Urothelium cell line (cell line): Measurements from ENCODE around the gene NUMA1.

Experiments
- DNase-seq: peaks from one replicate; pipeline ENCODE4 v3.0.0; 2011; ENCODE audit warnings: low spot score, mixed read lengths
- FAIRE-seq: peaks from 2 replicates; lab custom pipeline; 2011; peaks lifted over from hg19 to GRCh38; lab: Jason Lieb, UNC

NUMA1 gene

DNA sequence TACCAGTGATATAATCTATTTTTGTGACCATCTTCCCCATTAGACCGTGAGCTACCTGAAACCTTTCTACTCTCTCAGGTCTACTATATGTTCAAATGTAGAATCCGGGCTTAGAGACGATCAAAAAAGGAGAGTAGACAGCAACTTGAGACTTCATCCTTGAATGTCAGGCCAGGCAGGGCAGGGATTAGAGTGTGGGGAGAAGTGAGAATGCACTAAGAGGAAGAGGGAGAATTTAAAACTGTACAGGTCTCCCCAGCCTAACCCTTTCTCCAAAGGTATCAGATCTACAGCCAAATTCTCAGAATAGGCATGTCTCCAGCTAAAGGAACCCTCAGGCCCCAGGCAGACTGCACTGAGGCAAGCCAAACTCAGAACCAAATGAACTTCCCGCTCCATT lies 21.8 kb upstream of the NUMA1 start:
- DNase-seq, result no peak
- FAIRE-seq, result no peak

DNA sequence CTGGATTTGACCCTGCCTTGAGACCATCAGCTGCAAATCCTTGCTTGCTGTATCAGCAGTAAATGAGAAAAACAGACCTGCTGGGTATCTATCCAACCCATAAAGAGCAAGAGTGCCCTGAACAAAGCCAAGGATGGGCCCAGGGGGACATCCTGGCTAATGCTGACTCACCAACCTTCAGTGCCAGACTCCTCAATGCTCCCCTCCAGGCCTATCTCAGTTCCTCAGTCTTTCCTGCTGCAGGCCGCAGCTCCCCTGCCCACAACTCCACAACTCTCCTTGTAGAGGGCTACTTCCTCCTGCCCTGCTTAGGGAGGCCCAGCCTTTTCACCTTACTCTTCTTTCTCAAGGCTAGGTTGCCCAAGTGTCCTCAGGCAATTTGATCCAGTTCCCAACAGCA lies 20.1 kb upstream of the NUMA1 start:
- DNase-seq (no peak), FAIRE-seq (no peak)

- no peak for DNase-seq
- no peak for FAIRE-seq
Observed at GRCh38 chr11:72100009-72100408, 19.7 kb upstream of the NUMA1 start.

DNA sequence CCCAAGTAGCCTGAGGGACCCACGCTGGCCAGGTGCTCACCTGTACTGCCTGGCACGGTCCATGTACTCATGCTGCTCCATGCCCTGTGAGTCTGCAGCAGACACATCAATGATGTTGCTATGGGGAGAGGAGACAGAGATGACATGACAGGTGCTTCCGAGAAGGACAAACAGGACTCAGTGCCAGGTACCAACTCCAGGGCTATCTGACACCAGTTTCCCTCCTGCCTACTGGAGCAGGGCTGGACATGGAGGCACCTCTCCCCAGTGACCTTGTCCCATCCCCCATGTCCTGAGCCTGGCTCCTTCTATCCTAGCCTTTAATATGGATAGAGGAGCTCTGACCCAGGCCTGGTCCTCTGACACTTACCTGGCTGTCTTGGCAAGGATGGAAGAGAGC lies 18.4 kb upstream of the NUMA1 start:
- DNase-seq (no peak), FAIRE-seq (no peak)

- peak; percentile 67 for FAIRE-seq
- peak; percentile 62 for DNase-seq
Observed at GRCh38 chr11:72091292-72091691, 10.9 kb upstream of the NUMA1 start.

- FAIRE-seq, result no peak
- DNase-seq, result no peak
Observed at GRCh38 chr11:72088076-72088808, 7.9 kb upstream of the NUMA1 start.

DNA sequence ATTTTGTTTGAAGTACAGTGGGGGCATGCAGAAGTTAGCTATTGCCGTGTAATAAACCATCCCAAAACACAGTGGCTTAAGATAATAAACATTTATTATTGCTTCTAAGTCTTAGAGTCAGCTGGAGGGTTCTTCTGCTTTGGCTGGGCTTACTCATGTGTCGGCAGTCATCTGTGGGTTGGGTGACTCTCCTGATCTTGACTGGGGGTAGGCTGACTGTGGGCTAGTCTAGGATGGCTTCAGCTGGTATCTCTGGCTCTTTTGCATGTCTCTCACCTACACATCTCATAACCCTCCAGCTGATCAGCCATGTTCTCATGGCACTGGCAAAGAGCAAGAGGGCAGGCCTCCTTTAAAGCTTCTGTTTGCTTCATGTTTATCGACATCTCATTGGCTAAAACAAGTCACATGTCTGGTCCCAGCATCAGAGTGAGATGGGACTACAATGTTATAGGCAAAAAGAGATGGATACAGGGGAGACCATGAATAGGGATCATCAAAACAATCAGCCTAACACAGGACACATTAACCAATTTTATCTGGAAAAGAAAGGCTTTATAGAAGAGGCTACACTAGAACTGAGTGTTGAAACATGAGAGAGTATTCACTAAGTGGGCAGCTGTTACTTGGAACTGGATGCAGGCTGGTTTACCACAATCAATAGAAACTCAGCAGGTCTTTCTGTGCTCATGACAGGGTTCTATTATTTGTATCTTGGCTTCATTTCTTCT lies 5.4 kb upstream of the NUMA1 start:
- DNase-seq (no peak), FAIRE-seq (no peak)

DNA sequence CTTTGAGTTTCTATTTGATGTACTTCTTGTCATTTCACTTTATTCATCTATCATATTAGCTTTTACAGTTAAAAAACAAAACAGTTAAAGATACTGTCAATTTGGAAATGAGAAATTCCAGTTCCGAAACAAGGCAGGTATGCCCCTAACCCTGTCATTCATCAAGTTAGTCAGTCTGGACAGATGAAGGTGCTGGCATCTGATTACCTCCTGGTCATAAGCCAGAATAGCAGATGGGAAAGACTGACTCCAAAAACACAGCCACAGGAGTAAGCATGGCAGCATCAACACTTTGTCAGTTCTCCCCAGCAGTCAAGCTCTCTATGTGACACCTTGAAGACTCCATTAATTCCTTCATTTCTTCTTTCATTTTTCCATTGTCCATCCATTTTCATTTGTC lies 4.6 kb upstream of the NUMA1 start:
- FAIRE-seq, result no peak
- no peak for DNase-seq

- FAIRE-seq (no peak), DNase-seq (no peak)
Observed at GRCh38 chr11:72084076-72084475, 3.7 kb upstream of the NUMA1 start.

- FAIRE-seq (no peak), DNase-seq (no peak)
Observed at GRCh38 chr11:72083414-72083813, 3.1 kb upstream of the NUMA1 start.

DNA sequence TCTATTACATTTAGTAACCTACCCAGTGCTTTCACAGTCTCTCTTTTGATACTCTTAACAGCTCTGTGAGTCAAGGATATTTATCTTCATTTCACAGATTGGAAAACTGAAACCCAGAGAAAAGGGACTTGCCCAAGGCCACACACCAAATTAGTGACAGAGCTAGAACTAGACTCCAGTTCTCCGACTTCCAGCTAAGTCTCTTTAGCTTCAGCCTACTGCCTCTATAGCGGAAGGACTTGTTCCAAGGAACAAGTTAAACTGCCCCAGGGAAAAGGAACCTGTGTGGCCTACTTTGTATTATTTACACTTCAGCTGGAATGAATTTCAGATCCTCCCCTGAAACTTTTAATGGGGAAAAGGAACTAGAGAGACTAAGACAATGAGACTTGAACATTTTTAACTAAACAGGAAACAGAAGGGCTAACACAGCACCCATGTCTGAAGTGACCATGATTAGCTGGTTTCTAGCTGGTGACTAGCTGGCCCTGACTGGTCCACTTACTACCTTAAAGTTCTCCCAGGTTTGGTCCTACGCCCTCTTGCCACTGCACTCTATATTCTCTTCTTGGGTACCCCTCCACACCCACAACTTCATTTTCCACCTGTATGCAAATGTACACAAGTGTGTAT lies 1.6 kb upstream of the NUMA1 start:
- DNase-seq (no peak), FAIRE-seq (no peak)

- no peak for FAIRE-seq
Observed at GRCh38 chr11:72081184-72081644, 872 bp upstream of the NUMA1 start.

DNA sequence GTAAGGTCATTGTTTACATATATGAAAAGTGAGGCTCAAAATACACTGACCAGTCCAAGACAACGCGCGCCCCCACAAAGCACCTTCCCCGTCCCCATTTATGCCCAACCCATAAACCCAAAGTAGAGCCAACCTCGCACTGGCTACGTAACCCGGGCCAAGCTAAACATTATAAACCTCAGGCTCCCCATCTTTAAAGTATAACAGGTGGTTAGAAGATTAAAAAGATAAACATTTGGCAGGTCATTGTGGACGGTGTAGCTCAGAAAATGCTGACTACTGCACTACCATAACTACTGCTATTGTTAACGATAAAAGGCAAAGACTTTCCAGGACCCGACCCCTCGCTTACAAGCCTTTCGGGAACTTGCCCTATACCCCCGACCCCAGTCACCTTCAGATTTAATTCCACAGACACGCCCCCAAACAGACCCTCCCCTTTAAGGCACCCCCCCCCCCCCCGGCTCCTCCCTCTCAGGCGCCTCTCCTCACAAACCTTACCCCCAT lies 470 bp downstream of the NUMA1 start:
- no peak for DNase-seq
- no peak for FAIRE-seq

More at GRCh38 chr11:72081184-72081644, 872 bp upstream of the NUMA1 start:
- DNase-seq, result no peak

DNA sequence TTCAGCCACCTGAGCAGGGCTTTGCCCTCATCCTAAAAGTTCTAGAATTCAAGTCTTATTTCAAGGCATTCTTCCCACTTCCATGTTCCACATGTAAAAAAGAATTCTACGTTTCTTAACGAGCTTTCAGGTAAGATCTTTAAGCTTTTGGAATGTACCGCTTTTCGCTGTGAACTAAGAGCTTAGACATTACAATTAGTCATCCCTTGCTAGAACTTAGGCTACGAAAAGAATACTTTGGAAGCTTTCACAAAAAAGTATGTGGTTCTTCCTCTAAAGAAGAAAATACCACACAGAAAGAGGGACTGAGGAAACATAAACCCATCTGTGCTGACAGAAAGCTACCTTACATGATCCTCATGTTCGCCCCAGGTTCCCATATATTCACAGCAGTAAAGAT lies 1.9 kb downstream of the NUMA1 start:
- FAIRE-seq (no peak), DNase-seq (no peak)

DNA sequence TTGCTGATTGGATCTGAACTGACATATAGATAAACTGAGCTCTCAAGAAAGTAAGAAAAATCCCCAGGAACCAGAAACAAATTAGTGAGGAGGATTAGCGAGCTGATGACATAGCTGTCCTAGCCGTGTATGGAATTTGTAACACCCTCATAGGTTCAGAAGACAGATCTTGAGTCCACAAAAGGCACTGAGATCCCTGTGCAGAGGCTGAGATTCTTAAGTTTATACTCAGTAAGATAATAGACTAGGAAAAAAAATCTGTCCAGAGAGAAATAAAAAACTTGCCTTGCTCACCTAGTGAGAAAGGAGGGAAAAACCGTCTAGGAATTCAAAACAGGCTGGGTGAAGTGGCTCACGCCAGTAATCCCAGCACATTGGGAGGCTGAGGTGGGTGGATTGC lies 4.6 kb downstream of the NUMA1 start:
- FAIRE-seq, result no peak

DNA sequence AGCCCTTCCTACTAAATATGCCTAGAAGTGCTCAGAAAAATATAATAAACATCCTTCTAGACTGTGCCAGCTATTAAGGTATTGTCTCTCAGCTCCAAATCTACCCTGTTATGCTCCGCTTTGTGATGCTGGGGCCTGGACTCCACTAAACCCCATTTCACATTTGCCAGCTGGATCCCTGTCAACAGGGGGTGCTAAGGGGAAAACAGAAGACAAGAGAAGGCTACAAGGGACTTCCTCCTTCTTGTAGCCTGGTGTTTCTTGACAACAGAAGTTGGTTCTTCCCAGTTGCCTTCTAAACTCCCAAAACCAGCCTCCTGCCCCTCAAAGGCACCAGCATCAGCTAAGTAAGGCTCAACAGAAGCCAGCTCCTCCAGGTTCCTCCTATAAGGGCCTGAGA lies 5.2 kb downstream of the NUMA1 start:
- FAIRE-seq (no peak), DNase-seq (no peak)

More for the DNA sequence above, 4.6 kb downstream of the NUMA1 start:
- no peak for DNase-seq

DNA sequence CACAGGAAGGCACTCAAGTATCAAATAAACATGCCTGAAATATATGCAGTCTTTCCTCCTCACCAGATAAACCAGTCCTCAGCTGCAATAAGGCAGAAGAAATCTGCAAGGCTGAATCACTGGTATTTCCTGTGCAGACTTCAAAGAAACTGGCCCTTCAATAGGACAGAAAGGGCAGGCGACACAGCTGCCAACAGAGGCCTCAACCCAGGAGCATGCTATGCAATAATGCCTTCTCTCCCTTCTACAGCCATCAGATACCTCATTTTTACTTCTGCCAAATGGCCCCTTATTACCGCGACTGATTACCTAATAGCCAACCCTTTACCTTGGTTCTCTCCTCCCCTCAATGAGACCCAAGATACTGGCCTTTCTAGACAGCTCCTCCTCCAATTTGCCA lies 8.0 kb downstream of the NUMA1 start:
- no peak for FAIRE-seq
- DNase-seq, result peak; percentile 35

GRCh38 chr11:72070491-72070890 lies 9.9 kb downstream of the NUMA1 start:
- no peak for DNase-seq
- no peak for FAIRE-seq

DNA sequence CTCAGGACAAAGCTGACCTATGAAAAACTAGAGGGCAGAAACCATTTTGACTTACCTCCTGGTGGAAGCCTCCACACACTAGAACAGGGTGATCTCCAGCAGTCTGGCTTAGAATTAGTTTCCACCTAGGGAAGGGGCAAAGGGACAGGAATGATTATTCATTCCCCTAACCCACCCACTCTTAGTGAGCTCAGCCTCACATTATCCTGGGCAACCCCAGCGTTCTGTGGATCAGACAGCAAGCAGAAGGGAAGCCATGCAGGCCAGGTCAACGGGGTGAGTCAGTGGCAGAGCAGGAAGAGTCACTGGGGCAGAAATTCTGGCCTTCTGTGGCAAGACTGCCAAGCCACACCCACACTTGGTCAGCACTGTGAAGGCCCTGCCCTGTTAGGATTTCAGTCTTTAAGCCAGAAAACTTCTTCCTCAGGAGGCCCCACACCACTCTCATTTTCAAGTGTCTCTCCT lies 10.5 kb downstream of the NUMA1 start:
- FAIRE-seq (no peak), DNase-seq (peak; percentile 43)

DNA sequence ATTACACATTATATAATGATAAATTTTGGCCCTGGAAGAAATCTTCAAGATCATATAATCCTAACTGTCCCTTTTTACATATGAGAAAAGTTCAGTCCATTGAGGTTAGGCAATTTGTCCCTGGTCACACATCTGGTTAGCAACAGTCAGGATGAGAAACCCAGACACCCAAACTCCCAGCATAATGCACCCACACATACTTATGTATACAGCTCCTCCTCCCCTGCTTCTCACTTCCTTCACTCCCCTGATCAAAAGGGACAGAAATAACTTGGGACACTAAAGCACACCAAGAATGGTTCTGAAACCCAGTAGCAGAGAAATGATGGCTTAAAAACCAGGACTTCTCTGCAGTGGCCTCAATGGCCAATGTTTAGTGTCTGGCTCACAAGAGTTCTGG lies 11.1 kb downstream of the NUMA1 start:
- DNase-seq (no peak), FAIRE-seq (no peak)

GRCh38 chr11:72067676-72068075 lies 12.7 kb downstream of the NUMA1 start:
- FAIRE-seq (no peak), DNase-seq (no peak)

DNA sequence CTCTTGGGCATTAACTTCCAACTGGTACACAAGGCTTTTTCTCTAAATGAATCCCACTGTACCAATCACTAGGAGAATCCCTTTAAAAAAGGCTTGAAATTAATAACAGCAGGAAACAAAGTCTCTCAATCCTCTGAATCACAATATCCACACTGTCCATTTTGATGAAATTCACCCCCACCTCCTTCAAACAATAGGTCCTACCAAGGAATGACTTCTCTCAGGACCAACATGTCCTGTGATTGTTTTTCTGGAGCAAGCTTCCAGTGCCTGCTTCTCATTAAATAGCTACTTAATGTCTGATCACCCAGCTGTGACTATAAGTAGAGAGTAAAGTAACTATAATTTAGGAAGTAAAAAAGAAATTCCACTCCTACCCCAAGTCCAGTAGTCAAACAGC lies 13.1 kb downstream of the NUMA1 start:
- FAIRE-seq, result no peak
- DNase-seq, result no peak
